Peyer's patch (tissue), 4 donors: ENCODE measurements around the gene RPS6KA5. TPM values are rescaled to one million over a fixed set of nuclear protein-coding genes. Genes with fewer than 3 reads are reported as not detected.

Source experiments
- DNase-seq, 3 donors: peaks; one replicate each; pipeline ENCODE4 v3.0.0-alpha.2; 2017 to 2019
- H3K27ac ChIP-seq, 4 donors: fragments of 200-600 bp; sonication (generic); one replicate each; pipeline ENCODE4 v1.5.1; 2016 to 2019
- H3K27me3 ChIP-seq, 2 donors: fragments of 200-600 bp; sonication (generic); one replicate each; pipeline ENCODE4 v1.5.1; 2019
- H3K36me3 ChIP-seq, 3 donors: fragments of 200-600 bp; sonication (generic); one replicate each; pipeline ENCODE4 v1.5.1; 2016 to 2019
- H3K4me1 ChIP-seq, 4 donors: fragments of 200-600 bp; sonication (generic); one replicate each; pipeline ENCODE4 v1.5.1; 2016 to 2019
- H3K4me3 ChIP-seq, 4 donors: fragments of 200-600 bp; sonication (generic); 1 replicate in 3 of 4; 2 replicates in 1 of 4; pipeline ENCODE4 v1.5.1; 2016 to 2019; ENCODE audit warnings: mild to moderate bottlenecking in 1 of 4
- H3K9me3 ChIP-seq, 4 donors: fragments of 200-600 bp; sonication (generic); one replicate each; pipeline ENCODE4 v1.5.1; 2016 to 2019; ENCODE audit warnings: mild to moderate bottlenecking in 1 of 4
- POLR2A ChIP-seq, 2 donors: fragments of 450-650 bp; IDR thresholded peaks; one replicate each; pipeline ENCODE4 v1.5.1; 2017; ENCODE audit warnings: antibody characterized with exemption in 2 of 2, mild to moderate bottlenecking in 2 of 2, moderate library complexity in 2 of 2
- total RNA-seq, 4 donors: library from RNA; depleted of rRNA; stranded (reverse); fragments of >200 nt; gene quantifications; one replicate each; pipeline ENCODE4 v1.1.0, GENCODE V29; 2016
- TF ChIP-seq, protein P1 (sequence below), 6 experiments: fragments of 450-650 bp in 4 of 6; fragments of 200-600 bp in 2 of 6; sonication (generic) in 1 of 6; IDR thresholded peaks; one replicate each; pipeline ENCODE4 v1.5.1; 2017 to 2019; ENCODE audit warnings: antibody characterized with exemption in 6 of 6, mild to moderate bottlenecking in 3 of 6, moderate library complexity in 1 of 6

Gene RPS6KA5
- total RNA-seq, 4 donors from 2014 or later, result 10.3 to 15.1 (median 10.6) TPM

GRCh38 chr14:90853116-90853515, 207.3 kb downstream of the RPS6KA5 start:
- TF ChIP-seq, protein P1, sequence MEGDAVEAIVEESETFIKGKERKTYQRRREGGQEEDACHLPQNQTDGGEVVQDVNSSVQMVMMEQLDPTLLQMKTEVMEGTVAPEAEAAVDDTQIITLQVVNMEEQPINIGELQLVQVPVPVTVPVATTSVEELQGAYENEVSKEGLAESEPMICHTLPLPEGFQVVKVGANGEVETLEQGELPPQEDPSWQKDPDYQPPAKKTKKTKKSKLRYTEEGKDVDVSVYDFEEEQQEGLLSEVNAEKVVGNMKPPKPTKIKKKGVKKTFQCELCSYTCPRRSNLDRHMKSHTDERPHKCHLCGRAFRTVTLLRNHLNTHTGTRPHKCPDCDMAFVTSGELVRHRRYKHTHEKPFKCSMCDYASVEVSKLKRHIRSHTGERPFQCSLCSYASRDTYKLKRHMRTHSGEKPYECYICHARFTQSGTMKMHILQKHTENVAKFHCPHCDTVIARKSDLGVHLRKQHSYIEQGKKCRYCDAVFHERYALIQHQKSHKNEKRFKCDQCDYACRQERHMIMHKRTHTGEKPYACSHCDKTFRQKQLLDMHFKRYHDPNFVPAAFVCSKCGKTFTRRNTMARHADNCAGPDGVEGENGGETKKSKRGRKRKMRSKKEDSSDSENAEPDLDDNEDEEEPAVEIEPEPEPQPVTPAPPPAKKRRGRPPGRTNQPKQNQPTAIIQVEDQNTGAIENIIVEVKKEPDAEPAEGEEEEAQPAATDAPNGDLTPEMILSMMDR (IDR thresholded peaks at IDR 0.05), result no peak
- TF ChIP-seq POLR2A (IDR thresholded peaks at IDR 0.05), result no peak
- no peak for DNase-seq

DNA sequence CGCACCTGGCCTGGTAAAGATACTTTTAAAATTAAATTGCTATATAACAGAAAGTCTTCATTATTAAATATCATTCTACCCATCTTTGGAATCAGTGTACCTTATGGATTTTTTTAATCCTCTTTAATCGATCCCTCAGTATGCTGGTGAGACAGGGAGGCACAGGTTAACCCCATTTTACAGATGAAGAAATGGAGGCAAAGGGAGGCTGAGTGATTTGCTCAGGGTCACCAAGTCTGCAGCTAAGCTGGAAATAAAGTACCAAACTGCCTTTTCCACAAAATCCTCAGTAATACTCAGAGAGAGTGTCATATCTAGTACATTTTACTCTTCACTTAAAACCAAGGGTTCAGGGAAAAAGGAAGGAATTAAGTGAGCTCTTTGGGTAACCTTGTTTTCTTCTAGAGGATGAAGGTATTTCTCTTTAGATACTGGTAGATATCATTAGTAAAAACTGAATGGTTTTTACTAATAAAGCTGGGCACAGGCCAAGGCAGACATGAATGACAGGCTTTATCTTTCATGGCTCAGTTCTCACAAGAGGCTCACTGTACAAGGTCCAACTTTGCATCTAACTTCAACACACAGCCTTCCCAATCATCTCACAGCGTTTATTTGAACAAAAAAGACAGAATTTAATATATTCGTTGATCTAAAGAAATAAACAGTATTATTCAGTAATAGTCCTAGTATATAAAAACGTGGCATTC, 209.0 kb downstream of the RPS6KA5 start:
- H3K4me1 ChIP-seq, result no peaks in the 10 kb centered on the region
- no peak overlapping the region for H3K27ac ChIP-seq
- no peak overlapping the region for H3K4me3 ChIP-seq
- DNase-seq, result no peak
- no peak for TF ChIP-seq POLR2A (IDR thresholded peaks at IDR 0.05)
- TF ChIP-seq, protein P1 (IDR thresholded peaks at IDR 0.05), result no peak
- H3K36me3 ChIP-seq, result no peaks in the 10 kb centered on the region
- no peaks in the 10 kb centered on the region for H3K9me3 ChIP-seq
- no peaks in the 10 kb centered on the region for H3K27me3 ChIP-seq

More at GRCh38 chr14:90853116-90853515, 207.3 kb downstream of the RPS6KA5 start:
- no peaks in the 10 kb centered on the region for H3K36me3 ChIP-seq
- H3K9me3 ChIP-seq, result no peaks in the 10 kb centered on the region
- H3K4me1 ChIP-seq, result no peaks in the 10 kb centered on the region
- no peak overlapping the region for H3K27ac ChIP-seq
- H3K27me3 ChIP-seq, result no peaks in the 10 kb centered on the region
- H3K4me3 ChIP-seq, result no peak overlapping the region

DNA sequence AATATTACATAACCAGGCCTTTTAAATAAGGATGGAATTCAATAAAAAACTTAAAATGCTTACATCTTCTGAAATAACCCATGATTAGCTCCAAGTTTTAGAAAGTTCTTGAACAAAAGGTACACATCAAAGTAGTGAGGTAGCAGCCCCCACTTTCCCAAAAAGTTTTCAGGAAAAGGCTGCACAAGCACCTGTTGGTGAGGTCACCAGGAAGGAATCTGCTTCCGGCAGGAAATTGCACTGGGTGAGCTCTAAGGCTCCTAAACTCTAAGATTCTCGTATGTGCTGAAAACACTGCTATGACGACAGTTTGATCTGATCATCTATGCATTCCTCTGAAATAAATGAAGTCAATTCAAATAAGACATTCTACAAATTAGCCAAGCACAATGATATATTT, 210.0 kb downstream of the RPS6KA5 start:
- no peak for DNase-seq
- H3K27ac ChIP-seq, result no peak overlapping the region
- H3K4me3 ChIP-seq, result no peak overlapping the region
- no peaks in the 10 kb centered on the region for H3K4me1 ChIP-seq
- TF ChIP-seq, protein P1 (IDR thresholded peaks at IDR 0.05), result no peak
- TF ChIP-seq POLR2A (IDR thresholded peaks at IDR 0.05), result no peak
- H3K27me3 ChIP-seq, result no peaks in the 10 kb centered on the region
- H3K9me3 ChIP-seq, result no peaks in the 10 kb centered on the region
- H3K36me3 ChIP-seq, result no peaks in the 10 kb centered on the region

GRCh38 chr14:90849787-90850444, 210.5 kb downstream of the RPS6KA5 start:
- no peaks in the 10 kb centered on the region for H3K36me3 ChIP-seq
- H3K4me3 ChIP-seq, result no peak overlapping the region
- DNase-seq, result no peak
- TF ChIP-seq POLR2A (IDR thresholded peaks at IDR 0.05), result no peak
- TF ChIP-seq, protein P1 (IDR thresholded peaks at IDR 0.05), result no peak
- H3K27me3 ChIP-seq, result no peaks in the 10 kb centered on the region
- H3K9me3 ChIP-seq, result no peaks in the 10 kb centered on the region
- no peaks in the 10 kb centered on the region for H3K4me1 ChIP-seq
- no peak overlapping the region for H3K27ac ChIP-seq

DNA sequence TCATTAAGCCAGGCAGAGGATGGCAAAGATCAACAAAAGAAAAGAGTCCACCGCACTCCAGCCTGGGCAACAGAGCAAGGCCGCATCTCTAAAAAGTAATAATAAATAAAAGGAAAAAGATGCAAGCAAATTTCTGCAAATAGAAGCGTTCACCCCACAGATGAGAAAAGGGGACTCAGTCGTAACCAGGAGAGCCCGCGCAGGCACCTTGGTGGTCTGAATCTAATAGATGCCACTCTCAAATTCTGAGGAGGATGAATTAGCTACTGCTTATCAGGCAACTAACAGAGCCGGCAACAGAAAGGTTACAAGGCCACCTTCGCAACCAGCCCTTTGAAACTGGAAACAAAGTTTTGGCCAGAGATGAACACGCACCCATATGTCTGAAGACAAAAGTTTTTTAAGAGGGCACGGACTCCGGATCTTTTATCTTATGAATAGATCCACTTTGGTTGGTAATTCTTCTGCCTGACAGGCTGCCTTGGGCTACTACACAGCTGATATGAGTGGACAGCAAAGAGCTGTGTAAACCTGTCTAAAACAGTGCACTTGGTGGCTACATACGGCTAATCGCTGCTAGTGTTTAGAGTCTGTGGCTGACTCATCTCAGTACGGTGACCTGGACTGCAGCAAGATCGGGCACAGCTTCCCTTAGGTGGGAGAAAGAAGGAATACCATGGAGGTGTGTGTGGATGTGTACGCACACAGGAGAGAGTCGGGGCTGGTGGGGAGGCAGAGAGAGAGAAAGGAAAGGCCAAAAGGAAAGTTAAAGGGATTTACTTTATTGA, 211.3 kb downstream of the RPS6KA5 start:
- Histone ChIP-seq H3K4me1 (no peaks in the 10 kb centered on the region), H3K4me3 (no peak overlapping the region), H3K27me3 (no peaks in the 10 kb centered on the region), H3K27ac (no peak overlapping the region), H3K9me3 (no peaks in the 10 kb centered on the region), H3K36me3 (no peaks in the 10 kb centered on the region)
- DNase-seq, result no peak
- TF ChIP-seq POLR2A (IDR thresholded peaks at IDR 0.05), result no peak
- TF ChIP-seq, protein P1 (IDR thresholded peaks at IDR 0.05), result no peak
